Spleen (tissue), 7 donors: ENCODE measurements around the gene UXT.

Experiments
- POLR2AphosphoS5 ChIP-seq, 3 donors: sonication (generic); formaldehyde crosslinking; IDR thresholded peaks; one replicate each; pipeline ENCODE4 v1.5.1; 2017; ENCODE audit warnings: antibody characterized with exemption in 3 of 3
- TF ChIP-seq, protein P1 (sequence below), 11 experiments: fragments of 200-600 bp in 7 of 11; fragments of 450-650 bp in 4 of 11; sonication (generic) in 4 of 11; IDR thresholded peaks in 8 of 11; conservative IDR thresholded peaks in 3 of 11; 1 replicate in 7 of 11; 2 replicates in 4 of 11; pipeline versions ENCODE4 v1.4.0 to v1.8.0; 2016 to 2021; ENCODE audit warnings: antibody characterized with exemption in 11 of 11, inconsistent platforms in 4 of 11, mild to moderate bottlenecking in 1 of 11
- donor health status: DM: no; HTN: no; CAD: no; lungs with moderate emphysema.
- donor health status: DM: no; HTN: no; CAD: no.
- donor health status: DM: no; HTN: no; CAD: no.

DNA sequence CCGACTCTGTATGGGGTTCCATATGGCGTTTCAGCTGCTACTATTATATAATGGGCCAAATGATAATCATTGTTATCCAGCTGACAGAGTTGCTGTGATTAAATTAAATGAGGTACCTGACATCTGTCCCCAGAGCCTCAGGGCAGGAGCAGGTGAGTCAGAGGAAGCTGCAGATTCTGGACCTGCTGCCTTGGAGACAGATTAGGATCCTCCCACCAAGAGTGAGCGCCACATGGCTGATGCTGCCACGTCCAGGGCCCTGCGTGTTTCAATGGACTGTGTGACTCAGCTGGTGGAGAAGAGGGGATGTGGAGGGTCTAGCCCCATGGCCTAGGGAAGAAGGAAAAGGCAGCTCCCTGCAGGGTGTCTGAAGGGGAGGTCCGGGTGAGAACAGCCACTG lies 28.3 kb upstream of the UXT start:
- no peak for TF ChIP-seq POLR2AphosphoS5 (IDR thresholded peaks at IDR 0.05)
- TF ChIP-seq, protein P1, sequence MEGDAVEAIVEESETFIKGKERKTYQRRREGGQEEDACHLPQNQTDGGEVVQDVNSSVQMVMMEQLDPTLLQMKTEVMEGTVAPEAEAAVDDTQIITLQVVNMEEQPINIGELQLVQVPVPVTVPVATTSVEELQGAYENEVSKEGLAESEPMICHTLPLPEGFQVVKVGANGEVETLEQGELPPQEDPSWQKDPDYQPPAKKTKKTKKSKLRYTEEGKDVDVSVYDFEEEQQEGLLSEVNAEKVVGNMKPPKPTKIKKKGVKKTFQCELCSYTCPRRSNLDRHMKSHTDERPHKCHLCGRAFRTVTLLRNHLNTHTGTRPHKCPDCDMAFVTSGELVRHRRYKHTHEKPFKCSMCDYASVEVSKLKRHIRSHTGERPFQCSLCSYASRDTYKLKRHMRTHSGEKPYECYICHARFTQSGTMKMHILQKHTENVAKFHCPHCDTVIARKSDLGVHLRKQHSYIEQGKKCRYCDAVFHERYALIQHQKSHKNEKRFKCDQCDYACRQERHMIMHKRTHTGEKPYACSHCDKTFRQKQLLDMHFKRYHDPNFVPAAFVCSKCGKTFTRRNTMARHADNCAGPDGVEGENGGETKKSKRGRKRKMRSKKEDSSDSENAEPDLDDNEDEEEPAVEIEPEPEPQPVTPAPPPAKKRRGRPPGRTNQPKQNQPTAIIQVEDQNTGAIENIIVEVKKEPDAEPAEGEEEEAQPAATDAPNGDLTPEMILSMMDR (IDR thresholded peaks at IDR 0.05 in 8 of 11, conservative IDR thresholded peaks at IDR 0.05 in 3 of 11) = no peak
